ENCODE data around the gene TRAM2.

Gene TRAM2

DNA sequence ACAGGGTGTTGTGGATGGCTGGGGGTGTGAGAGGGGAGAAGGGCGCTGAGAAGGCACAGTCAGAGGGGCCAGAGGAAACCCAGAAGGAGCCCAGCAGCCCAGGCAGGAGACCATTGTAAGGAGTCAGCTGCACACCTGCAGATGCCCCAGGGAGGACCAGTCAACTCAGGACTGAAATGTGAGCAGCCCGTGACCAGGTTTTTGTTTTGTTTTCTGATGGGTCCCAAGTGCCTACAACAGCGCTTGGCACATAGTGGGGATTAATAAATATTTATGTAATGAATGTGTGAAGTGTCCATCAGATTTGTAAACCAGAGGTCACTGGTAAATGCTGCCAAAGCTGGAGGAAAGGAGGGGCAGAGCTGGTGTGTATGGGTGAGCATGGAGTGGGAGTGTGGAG, 30.2 kb downstream of the TRAM2 start:
- DNase-seq (ENCODE audit: low spot score): no peak

DNA sequence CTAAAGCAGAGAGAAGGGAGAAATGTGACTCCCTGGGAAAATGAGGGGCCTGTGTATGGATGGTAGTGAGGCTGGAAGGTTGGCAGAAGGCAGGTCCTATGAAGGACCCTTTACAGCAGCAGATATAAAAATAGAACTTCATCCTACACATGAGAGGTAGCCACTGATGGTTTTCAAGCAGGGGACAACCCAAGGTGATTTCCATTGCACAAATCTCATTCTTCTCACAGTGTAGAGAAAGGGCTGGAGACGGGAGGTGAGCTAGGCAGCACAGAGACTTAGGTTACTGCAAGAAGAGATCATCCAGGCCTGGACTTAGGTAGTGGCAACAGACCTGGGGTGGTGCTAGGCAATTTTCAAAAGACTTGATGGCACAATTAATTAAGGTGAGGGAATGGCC, 30.7 kb downstream of the TRAM2 start:
- no peak for DNase-seq (ENCODE audit: low spot score)

DNA sequence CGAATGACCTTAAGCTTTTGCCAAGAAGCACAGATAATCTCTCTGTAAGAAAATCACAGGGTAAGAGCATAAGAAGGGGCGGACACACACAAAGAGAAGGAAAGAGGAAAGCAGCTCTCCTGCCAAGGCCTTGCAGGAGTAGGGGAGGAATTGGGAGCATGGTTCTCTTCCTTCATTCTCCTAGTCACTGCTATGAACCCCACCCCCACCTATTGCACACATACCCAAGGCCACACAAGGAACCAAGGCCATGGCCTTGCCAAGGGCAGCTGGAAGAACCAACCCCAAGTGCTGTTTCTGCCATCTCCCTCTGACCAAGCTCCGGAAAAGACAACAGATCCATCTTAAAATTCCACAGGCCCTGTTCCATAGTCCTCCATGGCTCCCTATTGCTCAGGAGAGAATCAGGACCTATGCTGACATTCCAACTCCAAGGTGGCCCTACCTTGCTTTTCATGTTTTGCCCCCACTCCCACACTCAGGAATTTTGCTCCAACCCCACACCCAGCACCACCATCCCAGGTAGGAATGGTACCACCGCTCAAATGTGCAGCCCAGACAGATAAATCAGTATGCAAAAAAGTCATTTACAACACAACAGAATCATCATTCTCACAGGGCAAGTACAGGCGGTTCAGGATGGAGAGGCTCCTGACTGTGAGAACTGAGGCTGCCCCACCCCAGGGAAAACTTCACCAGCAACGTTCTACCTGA, 31.3 kb downstream of the TRAM2 start:
- no peak for DNase-seq (ENCODE audit: low spot score)

DNA sequence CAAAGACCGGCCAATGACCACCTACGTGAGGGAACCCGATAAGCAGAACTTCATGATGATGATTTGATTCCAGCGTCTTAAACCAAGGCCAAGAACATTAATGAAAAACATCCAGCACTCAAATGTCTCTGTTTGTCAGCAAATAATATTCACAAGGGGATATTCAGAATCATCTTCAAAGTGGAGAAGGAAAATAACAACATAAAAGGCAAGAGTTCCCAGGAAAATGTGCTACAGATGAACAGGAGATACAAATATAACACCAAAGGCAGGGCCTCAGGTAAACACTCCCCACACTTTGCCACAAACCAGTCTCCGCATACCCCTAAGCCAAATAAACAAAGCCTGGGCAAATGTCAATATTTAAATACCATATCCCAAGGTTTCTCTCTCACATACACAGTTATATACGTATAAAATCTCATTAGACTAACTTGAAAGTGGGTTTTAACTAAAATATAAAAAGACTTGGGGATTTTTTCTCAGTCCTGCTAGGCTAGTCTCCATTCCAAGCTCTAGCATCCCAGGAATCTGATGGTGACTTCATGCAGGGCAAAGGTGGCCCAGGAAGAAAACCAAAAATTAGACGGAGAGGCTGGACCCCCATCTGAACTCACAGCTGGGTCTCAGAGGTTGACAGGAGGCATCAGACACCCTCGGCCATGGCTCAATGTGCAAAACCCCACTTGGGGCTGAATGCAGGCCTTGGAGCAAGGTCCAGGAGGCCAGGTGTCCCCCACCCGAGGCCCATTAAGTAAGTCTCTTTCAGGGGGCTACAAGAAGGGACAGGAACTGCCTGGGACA, 32.1 kb downstream of the TRAM2 start:
- no peak for DNase-seq (ENCODE audit: low spot score)

DNA sequence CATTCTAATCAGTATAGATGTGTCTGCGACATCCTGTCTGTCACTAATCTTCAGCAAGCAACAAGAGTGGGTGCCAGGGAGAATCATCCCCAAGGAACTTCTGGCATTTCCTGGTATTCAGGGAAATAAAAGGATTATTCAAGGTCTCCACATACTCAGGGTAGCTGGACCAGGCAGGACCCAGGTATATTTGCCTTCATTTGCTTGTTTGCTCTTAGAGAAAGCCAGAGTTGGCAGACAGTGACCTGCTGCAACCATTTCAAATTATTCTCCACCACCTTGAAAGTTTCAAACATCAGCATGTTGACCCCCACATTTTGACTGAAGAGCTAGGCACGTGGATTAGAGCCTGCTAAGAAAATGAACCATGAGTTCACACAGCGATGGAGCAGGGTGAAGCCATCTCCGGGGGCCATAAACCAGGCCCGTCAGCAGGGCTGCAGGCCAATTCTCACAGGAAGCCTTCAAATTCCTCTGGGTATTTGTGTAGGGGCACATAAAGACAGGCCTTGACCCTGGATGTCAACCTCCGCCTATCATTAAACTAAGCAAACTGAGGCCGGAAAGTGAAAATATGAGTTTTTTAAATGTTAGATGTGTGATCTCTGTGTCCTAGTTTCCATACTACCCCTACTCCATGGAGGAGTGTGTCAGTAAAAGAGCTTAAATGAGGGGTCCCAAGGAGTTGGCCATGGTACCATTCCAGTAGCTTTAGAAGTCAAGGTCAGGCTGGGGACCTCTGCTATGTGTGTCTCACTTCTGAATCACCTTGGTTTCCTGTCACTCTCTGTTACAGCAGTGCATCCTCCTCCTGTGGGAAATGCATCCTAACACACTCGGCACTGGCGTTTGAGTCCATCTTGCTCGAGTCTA, 32.9 kb downstream of the TRAM2 start:
- DNase-seq (ENCODE audit: low spot score): no peak

DNA sequence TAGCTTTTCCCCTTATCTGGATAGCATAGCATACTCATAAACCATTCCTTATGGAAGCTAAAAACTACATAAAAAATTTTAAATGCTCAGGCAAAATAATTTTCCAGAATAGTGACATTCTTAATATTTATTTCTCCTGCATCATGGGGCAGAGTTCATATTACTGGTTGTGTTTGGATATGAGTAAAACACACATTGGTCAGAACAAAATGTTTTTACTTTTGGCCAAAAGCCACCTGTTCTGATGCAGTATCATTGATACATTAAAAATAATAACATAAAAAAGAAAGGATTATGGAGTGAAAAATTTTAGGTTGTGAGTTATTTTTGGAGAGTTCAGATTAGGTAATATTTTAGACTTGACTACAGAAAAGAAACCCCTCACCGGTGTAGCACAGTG, 33.6 kb downstream of the TRAM2 start:
- no peak for DNase-seq (ENCODE audit: low spot score)

DNA sequence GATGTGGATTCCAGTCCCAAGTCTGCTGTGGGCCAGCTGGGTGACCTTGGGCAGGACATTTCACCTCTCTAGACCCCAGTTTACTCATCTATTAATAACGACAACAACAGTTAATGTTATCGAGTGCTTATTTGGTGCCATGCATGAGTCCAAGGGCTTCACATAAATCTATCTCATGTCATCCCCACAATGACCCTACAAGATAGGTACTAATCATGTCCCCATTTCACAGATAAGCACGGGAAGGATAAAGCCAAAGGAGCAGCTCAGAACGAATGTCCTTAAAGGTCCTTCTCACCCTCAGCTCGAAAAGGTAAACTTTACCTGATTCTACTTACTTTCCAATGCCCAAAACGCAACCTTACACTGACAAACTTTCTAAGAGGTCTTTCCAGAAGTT, 35.7 kb downstream of the TRAM2 start:
- DNase-seq (ENCODE audit: low spot score): no peak

DNA sequence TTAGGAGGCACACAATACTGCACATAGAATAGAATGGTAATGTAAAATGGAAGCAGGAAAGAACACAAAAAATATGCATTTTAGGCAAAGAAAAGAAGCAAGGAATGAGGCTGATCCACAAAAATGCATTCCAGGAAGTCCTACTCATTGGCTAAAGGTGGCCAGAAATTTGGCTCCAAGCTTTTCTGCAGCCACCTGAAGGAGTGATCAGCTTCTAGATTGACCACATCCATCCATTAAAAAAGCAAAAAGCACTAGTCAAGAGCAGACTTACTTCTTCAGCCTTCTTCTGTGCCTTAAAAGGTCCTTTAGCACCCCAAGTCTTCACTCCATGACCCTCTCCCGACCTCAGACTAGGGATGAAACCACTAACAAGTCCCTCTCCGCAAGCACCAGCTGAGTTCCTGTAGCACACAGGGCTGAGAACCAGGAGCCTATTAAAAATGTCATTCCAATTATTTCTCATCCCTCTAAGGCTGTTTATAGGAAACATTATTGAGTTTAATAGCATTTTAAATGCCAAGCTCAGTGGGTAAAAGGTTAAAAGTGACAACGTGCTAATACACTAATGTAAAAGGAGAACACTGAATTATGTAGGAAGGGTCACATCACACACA, 36.5 kb downstream of the TRAM2 start:
- no peak for DNase-seq (ENCODE audit: low spot score)

DNA sequence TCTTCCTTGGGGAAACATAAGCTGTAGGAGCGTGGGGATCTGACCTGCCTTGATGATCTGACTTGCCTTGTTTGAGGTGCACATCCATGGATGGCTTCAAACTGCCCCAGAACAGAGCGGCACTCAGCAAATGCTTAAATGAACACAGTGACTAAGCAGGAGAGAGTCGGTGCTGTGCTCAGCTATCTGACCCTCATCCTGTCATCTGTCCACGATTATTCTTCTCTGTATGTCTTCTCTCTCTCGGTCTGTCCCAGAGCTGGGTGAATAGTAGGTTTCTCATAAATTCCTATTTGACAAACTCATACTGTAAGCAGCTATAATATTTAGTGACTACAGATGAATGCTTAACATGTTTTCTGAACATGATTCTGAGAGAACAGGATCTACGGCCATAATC, 37.3 kb downstream of the TRAM2 start:
- no peak for DNase-seq (ENCODE audit: low spot score)

DNA sequence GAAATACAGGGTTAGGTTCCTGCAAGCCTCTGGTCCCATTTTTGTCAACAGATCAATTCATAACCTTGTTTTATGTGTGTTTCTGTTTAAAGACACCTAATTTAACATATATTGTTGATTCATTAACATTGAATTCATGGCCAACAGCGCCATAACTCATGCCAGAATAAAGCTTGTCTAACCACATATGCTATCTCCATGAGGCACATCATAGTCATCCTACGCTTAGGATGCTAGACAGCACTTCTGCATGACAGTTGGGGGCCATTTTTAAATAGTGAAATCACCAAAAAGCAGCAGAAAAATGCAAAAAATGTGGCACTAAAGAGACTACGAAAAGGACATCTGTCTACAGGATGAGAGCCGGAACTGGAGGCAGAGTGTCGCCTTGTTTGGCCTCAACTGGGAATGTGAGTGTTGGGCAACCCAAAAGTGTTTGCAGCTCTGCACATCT, 37.9 kb downstream of the TRAM2 start:
- DNase-seq (ENCODE audit: low spot score): no peak

DNA sequence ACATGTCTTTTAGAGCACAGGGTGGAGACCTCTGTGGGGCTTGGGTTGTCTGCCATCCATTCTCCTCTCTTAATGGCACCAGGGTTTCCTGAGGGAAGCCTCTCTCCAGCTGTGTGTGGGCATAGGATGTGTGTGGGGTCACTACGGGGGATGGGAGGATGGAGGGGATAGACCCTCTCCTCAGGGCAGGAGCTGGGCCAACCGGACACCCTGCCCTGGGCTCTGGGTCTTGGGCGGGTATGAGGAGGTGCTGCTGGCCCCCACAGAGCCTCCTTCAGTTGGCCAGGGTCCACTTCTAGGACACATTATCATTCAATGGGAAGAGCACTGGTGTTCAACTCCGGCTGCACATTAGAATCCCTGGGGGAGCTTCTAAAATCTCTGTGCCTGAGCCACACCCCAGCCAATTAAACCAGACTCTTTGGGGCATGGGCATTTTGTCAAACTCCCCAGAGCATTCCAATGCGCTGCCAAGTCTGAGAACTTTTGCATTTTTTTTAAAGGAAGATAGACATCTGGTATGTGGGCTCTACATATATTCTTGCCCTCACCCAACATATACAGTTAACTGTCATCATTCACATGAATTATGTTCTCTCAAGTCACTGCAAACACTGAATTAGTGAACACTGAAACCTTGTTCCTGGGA, 38.5 kb downstream of the TRAM2 start:
- no peak for DNase-seq (ENCODE audit: low spot score)

DNA sequence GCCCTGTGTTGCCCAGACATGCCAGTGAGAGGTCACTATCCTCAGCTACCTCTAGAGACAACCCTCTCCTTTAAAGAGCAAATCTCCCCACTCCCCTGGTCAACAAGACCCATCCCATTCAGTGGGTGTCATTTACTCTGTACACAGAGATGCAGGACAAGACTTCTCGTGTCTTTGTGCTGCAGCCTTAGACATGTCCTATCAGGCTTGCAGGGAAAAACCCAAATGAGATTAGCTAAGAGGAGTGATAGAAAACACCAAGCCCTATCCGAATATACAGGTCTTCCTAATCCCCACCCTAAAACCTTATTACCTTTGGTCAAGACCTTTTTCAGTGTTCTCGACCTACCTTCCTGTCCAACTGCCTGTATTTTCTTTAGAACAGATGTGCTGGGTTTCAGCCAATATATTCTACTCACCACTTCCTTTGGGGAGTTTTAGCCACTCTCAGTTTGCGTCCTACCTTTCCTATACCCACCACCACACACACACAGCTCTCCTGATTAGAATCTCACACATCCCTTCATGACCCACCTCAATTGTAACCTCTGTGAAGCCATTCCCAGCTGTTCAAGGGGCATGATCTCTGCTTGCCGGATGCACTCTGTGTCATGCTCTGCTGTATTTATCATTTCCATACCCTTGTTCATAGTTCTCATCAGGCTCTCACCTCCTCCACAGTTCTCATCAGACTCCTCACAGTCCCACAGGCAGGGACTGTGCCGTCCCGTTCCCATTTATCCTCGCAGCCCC, 39.7 kb downstream of the TRAM2 start:
- no peak for DNase-seq (ENCODE audit: low spot score)

DNA sequence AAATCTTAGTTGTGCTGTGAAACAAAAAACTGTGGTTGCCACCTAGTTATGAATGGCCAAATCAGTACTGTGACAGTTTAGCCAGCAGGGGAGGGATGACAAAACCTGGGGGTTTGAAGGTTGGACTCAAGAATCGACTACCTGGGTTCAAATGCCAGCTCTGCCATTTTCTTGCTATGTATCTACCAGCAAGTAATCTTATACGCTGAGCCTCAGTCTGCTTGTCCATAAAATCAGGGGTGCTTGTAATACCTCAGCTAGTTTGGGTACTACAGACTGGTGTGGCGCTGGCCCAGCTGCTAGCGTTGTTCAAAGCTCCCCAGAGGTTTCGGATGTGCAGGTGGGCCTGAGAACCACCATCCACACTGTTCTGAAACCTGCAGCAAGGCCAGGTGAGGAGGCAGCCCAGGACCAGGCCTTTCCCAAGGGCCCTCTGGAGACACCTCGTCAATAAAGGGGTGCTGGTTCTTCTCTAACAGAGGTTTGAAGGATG, 40.4 kb downstream of the TRAM2 start:
- DNase-seq (ENCODE audit: low spot score): no peak

DNA sequence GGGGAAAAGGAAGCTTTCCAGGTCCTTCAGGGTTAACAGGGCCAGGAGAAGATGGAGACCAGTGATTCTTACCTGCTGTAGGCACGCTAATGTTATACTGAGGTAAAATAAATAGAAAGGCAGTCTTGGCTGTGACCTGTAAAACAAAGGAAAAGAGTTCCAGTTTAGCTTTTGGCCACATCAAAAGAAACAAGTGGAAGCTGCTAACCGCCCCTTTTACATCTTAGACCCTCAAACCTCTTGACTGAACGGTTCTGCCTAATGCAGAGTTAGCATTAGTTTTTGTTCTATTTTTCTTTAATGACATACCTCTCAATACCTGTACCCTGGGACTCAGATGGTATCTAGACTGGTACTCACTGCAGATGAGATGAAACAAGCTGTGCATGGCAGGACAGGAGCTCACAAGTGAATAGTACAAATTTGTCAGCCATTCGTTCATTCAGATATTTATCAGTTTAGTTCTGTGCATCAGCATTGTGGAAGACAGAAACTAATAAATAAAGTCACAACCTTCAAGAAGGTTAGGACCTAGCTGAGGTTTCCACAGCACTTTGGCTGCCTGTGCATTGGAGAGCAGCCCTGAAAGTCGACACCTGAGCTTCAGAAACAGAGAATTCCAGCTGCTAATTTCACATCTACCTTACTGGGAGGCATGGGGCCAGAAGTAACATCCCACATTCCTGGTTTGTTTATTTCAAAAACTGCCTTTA, 41.0 kb downstream of the TRAM2 start:
- DNase-seq (ENCODE audit: low spot score): no peak

DNA sequence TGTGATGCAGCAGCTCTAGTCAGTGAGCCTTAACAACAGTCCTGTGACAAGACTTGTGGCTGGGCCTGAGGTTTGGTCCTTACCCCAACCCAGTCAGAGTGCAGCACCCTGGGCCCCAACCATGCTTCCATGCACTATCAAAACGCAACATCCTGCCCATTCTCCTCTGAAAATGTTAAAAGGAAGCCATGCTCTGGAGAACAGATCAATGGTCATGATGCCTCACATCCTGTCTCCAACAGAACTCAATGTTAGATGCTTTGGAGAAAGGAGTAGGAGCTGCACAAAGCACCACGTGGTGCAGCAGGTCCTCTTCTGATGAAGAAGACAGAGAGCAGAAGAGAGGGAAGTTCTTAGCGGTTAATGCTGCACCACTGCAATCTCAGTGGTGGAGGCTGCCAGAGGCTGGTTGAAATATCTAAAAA, 41.9 kb downstream of the TRAM2 start:
- no peak for DNase-seq (ENCODE audit: low spot score)

DNA sequence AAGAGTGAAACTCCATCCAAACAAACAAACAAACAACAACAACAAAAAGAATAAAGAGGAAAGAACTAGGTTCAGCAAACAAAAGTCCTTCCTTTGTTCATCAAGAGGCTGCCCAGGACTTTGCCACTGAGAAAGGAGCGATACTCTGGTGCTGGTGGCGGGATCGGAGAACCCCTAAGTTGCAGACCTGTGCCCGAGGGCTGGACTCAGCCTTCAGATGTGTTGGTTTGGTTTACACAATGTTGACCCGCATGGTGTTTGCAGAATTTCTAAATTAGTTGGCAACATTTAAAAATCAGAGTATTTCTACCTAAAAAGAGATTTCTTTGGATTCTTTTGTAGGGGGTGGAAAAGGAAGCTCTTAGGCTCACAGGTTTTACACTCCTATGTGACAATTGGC, 42.5 kb downstream of the TRAM2 start:
- no peak for DNase-seq (ENCODE audit: low spot score)

DNA sequence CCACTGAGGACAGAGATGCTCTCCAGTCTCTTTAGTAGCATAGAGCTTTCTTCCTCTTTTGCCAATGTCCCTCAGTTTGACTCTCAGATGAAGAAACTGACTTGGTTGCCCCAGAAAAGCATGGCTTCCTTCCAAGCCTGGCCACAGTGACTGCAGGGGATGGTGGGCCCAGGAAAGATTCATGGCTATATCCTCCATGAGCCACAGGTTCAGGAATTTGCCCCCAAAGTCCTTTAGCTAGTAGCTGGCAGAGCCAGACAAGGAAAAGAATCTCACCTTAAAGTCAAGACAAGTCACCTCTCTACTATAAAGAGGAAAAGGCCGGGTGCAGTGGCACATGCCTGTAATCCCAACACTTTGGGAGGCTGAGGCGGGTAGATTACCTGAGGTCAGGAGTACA, 43.4 kb downstream of the TRAM2 start:
- DNase-seq (ENCODE audit: low spot score): no peak

DNA sequence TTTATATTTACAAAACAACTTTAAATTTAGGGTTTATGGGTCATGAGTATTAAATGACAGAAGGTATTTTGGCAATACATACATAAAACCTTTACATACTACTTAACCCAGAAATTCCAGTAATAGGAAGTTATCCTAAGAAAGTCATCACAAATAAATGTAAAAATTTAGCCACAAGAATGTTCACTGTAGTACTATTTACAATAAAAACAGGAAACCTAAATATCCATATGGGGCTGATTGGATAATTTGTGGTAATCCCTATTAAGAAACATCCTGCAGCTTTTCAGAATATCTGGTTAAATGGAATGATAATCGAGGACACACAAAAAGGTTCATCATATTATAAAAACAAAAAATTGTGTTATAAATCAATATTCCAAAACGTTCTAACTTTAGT, 44.4 kb downstream of the TRAM2 start:
- DNase-seq (ENCODE audit: low spot score): no peak

DNA sequence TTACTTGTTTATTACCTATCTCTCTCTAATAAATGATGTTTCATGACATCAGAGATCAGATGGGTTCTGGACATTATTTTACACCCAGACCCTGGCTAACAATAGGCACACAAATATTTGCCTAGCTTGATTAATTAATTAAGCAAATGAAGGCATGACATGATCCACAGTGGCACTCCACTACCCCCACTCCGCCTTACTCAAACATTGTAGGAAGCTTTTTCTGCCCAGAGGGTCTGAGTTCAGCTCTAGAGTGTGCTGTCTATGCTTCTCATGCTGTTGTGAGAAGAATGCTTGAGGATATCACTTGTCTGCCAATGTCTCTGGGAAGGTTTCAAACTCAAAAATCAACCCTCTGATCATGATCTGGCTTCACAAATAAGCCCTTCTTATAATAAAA, 45.0 kb downstream of the TRAM2 start:
- no peak for DNase-seq (ENCODE audit: low spot score)

DNA sequence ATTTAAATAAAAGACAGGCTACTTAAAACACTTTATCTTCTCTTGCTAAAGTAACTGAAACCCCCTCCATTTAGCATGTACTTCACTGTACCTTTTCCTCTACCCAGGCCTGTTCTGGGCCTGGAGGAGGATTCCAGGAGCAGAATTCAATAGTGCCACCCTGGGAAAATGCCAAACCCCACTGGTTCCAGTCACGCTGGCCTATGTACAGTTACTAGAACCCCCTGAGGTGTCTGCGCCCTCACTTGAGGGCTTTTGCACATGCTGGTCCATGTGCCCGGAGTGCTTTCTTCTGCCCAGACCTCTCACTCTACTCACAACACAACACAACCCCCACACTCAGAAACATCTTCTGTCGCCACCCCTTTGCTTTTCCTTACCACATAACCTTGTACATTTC, 45.5 kb downstream of the TRAM2 start:
- DNase-seq (ENCODE audit: low spot score): no peak
